ENCODE measurements around the gene CDK13. TPM values are rescaled to one million over a fixed set of nuclear protein-coding genes. Genes with fewer than 3 reads are reported as not detected.

Gene CDK13
- total RNA-seq, 6 experiments from 2014 or later = 21.2 to 35.2 (median 27.1) TPM

DNA sequence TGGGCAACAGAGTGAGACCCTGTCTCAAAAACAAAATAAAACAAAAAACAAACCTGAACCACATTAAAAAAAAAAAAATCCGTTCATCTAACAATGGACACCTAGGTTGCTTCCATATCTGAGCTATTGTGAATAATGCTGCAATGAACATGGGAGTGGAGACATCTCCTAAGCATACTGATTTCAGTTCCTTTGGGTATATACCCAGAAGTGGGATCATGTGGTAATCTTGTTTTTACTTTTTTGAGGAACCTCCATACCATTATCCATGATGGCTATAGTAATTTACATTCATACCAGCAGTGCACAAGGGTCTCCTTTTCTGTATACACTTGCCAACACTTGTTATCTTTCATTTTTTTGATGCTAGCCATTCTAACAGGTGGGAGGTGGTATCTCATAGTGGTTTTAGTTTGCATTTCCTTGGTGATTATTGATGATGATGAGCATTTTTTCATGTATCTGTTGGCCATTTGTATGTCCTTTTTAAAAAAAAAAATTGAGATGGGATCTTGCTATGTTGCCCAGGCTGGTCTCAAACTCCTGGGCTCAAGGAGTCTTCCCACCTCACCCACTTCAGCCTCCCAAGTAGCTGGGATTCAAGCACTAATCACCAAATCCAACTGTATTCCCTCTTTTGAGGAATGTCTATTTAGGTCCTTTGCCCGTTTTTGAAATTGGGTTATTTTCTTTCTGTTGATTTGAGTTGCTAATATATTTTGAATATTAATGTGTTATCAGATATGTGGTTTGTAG, 17.5 kb downstream of the CDK13 start:
- no peaks in the 10 kb centered on the region for H3K9me3 ChIP-seq
- H3K27me3 ChIP-seq = no peaks in the 10 kb centered on the region
- no peak for TF ChIP-seq POLR2A (IDR thresholded peaks at IDR 0.05)
- TF ChIP-seq, protein P1, sequence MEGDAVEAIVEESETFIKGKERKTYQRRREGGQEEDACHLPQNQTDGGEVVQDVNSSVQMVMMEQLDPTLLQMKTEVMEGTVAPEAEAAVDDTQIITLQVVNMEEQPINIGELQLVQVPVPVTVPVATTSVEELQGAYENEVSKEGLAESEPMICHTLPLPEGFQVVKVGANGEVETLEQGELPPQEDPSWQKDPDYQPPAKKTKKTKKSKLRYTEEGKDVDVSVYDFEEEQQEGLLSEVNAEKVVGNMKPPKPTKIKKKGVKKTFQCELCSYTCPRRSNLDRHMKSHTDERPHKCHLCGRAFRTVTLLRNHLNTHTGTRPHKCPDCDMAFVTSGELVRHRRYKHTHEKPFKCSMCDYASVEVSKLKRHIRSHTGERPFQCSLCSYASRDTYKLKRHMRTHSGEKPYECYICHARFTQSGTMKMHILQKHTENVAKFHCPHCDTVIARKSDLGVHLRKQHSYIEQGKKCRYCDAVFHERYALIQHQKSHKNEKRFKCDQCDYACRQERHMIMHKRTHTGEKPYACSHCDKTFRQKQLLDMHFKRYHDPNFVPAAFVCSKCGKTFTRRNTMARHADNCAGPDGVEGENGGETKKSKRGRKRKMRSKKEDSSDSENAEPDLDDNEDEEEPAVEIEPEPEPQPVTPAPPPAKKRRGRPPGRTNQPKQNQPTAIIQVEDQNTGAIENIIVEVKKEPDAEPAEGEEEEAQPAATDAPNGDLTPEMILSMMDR (IDR thresholded peaks at IDR 0.05) = no peak
- H3K36me3 ChIP-seq = no peaks in the 10 kb centered on the region
- no peak for DNase-seq
- H3K4me3 ChIP-seq = no peak overlapping the region
- H3K27ac ChIP-seq = no peak overlapping the region
- peaks cover 0 to 15% (median 0%) of the 10 kb centered on the region in 4 donors for H3K4me1 ChIP-seq
- ATAC-seq = no peak
- intact Hi-C loops (cut with DNase I) = no loop called here
- 97% methylated on average over 2 of the region's 2 CpGs for WGBS (ENCODE audit: insufficient coverage, low coverage, low lambda C conversion rate, missing lambda C conversion rate)

DNA sequence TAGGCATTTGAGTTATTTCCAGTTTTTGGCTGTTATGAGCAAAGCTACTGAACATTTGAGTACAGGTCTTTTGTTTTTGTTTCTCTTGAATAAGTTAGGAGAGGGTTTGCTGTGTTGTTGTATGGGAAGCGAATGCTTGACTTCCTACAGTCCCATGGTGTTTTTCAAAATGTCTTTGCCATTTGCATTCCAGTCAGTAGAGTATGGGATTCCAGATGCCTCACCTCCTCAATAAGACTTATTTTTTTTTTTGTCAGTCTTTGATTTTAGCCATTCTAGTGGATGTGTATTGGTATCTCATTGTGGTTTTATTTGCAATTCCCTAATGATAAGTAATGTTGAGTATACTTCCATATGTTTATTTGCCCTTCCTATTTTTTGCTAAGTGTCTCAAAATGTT, 19.4 kb downstream of the CDK13 start:
- intact Hi-C loops (cut with DNase I) = no loop called here
- H3K27ac ChIP-seq = no peak overlapping the region
- no peaks in the 10 kb centered on the region for H3K36me3 ChIP-seq
- ATAC-seq (no peak), DNase-seq (no peak)
- no peaks in the 10 kb centered on the region for H3K27me3 ChIP-seq
- 67% methylated on average over 1 of the region's 1 CpG for WGBS (ENCODE audit: insufficient coverage, low coverage, low lambda C conversion rate, missing lambda C conversion rate)
- H3K4me1 ChIP-seq = peaks cover 0 to 21% (median 0%) of the 10 kb centered on the region in 4 donors
- no peaks in the 10 kb centered on the region for H3K9me3 ChIP-seq
- no peak overlapping the region for H3K4me3 ChIP-seq
- TF ChIP-seq, protein P1 (IDR thresholded peaks at IDR 0.05) = no peak
- no peak for TF ChIP-seq POLR2A (IDR thresholded peaks at IDR 0.05)

DNA sequence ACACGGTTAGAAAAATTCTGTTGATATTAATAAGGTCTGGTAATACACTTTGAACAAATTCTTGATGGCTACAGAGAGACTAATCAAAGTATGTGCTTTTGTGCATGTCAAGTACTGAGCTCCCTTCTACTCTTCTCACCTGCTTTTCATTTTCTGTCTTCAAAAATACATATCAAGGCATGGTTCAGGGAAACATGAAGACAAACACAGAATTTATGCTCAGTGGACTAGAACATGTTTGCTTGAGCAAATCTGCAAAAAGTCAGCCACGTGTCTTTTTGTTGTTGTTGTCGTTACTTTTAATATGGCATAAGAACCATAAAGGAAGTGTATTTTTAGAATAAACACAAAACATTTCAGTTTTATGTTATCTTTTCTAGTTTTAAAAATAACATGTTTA, 21.9 kb downstream of the CDK13 start:
- intact Hi-C loops (cut with DNase I) = no loop called here

DNA sequence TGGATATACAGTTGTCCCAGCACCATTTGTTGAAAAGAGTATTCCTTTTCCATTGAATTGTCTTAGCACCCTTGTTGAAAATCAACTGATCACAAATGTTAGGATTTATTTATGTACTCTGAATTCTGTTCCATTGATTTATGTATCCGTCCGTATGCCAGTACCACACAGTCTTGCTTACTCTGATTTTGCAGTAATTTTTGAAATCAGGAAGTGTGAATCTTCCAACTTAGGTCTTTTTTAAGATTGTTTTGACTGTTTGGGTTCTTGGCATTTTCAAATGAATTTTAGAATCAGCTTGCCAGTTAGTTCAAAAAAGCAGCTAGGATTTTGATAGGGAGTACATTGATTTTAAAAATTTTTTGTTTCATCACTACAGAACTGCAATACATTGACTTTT, 23.7 kb downstream of the CDK13 start:
- ATAC-seq = no peak
- no peak overlapping the region for H3K4me3 ChIP-seq
- no peak for DNase-seq
- WGBS (ENCODE audit: insufficient coverage, low coverage, low lambda C conversion rate, missing lambda C conversion rate) = 49% methylated on average over 2 of the region's 2 CpGs
- H3K27me3 ChIP-seq = no peaks in the 10 kb centered on the region
- no peaks in the 10 kb centered on the region for H3K9me3 ChIP-seq
- peaks cover 0 to 17% (median 7%) of the 10 kb centered on the region in 4 donors for H3K4me1 ChIP-seq
- TF ChIP-seq, protein P1 (IDR thresholded peaks at IDR 0.05) = no peak
- no peak for TF ChIP-seq POLR2A (IDR thresholded peaks at IDR 0.05)
- no peaks in the 10 kb centered on the region for H3K36me3 ChIP-seq
- intact Hi-C loops (cut with DNase I) = no loop called here
- H3K27ac ChIP-seq = no peak overlapping the region

More for the DNA sequence above, 21.9 kb downstream of the CDK13 start:
- no peak overlapping the region for H3K27ac ChIP-seq
- DNase-seq = no peak
- 52% methylated on average over 3 of the region's 3 CpGs for WGBS (ENCODE audit: insufficient coverage, low coverage, low lambda C conversion rate, missing lambda C conversion rate)
- no peak for TF ChIP-seq POLR2A (IDR thresholded peaks at IDR 0.05)
- TF ChIP-seq, protein P1 (IDR thresholded peaks at IDR 0.05) = no peak
- H3K4me1 ChIP-seq = peaks cover 0 to 22% (median 2%) of the 10 kb centered on the region in 4 donors
- no peak for ATAC-seq
- no peak overlapping the region for H3K4me3 ChIP-seq
- H3K27me3 ChIP-seq = no peaks in the 10 kb centered on the region
- no peaks in the 10 kb centered on the region for H3K36me3 ChIP-seq
- no peaks in the 10 kb centered on the region for H3K9me3 ChIP-seq

Data from right lobe of liver (tissue), 6 donors.